MCF 10A (cell line): Measurements from ENCODE around the gene MOV10. TPM values are rescaled to one million over a fixed set of nuclear protein-coding genes. Genes with fewer than 3 reads are reported as not detected.

Experiments
- BruUV-seq: library from RNA; stranded (reverse); fragments of 400-500 nt; replicated peaks from 2 replicates; lab custom pipeline; 2021; lab: Mats Ljungman, UMichigan
- CTCF ChIA-PET: fragments of 300-600 bp; sonication (Branson Sonifier 250); formaldehyde crosslinking; extraction: SDS; loops from one replicate; lab custom pipeline; 2021; ENCODE audit warnings: antibody characterized with exemption, inconsistent platforms; lab: Yijun Ruan, JAX
- POLR2A ChIA-PET: fragments of 300-600, 350-650 bp; sonication (Branson Sonifier 250); formaldehyde crosslinking; extraction: SDS; loops from one replicate; lab custom pipeline; 2020; ENCODE audit warnings: antibody characterized with exemption, inconsistent platforms; lab: Yijun Ruan, JAX
- DNase-seq: peaks from one replicate; pipeline ENCODE4 v3.0.0-alpha.2; 2018; ENCODE audit not compliant: unreplicated experiment
- H3K27ac Mint-ChIP-seq: one replicate; pipeline ENCODE4 v1.8.0; 2022; ENCODE audit warnings: mild to moderate bottlenecking, low read depth, mixed read lengths; ENCODE audit not compliant: unreplicated experiment
- H3K27me3 Mint-ChIP-seq: one replicate; pipeline ENCODE4 v1.8.0; 2022; ENCODE audit warnings: mixed read lengths; ENCODE audit not compliant: insufficient read depth, unreplicated experiment
- H3K36me3 Mint-ChIP-seq: one replicate; pipeline ENCODE4 v1.8.0; 2022; ENCODE audit warnings: mild to moderate bottlenecking, moderate library complexity, mixed read lengths; ENCODE audit not compliant: insufficient read depth, unreplicated experiment
- H3K4me1 Mint-ChIP-seq: one replicate; pipeline ENCODE4 v1.8.0; 2022; ENCODE audit warnings: mixed read lengths; ENCODE audit not compliant: insufficient read depth, unreplicated experiment
- H3K4me3 Mint-ChIP-seq: one replicate; pipeline ENCODE4 v1.8.0; 2022; ENCODE audit warnings: mild to moderate bottlenecking, moderate library complexity, mixed read lengths; ENCODE audit not compliant: unreplicated experiment
- H3K9me3 Mint-ChIP-seq: one replicate; pipeline ENCODE4 v1.8.0; 2022; ENCODE audit warnings: mixed read lengths; ENCODE audit not compliant: unreplicated experiment
- intact Hi-C: fragments of 100-400 bp; cut with micrococcal nuclease; formaldehyde crosslinking; loops from 2 replicates; pipeline ENCODE4 v1.14.1; 2022
- total RNA-seq: library from RNA; stranded (reverse); gene quantifications from 2 replicates; pipeline ENCODE4 v1.2.3, GENCODE V29; 2022
- TF ChIP-seq, protein P1 (sequence below): fragments of 200-600 bp; IDR thresholded peaks from one replicate; pipeline ENCODE4 v1.8.0; 2022; ENCODE audit warnings: antibody characterized with exemption, mild to moderate bottlenecking; ENCODE audit not compliant: unreplicated experiment

MOV10 gene
- total RNA-seq, 1 experiment from 2014 or later, result 55.6 TPM

DNA sequence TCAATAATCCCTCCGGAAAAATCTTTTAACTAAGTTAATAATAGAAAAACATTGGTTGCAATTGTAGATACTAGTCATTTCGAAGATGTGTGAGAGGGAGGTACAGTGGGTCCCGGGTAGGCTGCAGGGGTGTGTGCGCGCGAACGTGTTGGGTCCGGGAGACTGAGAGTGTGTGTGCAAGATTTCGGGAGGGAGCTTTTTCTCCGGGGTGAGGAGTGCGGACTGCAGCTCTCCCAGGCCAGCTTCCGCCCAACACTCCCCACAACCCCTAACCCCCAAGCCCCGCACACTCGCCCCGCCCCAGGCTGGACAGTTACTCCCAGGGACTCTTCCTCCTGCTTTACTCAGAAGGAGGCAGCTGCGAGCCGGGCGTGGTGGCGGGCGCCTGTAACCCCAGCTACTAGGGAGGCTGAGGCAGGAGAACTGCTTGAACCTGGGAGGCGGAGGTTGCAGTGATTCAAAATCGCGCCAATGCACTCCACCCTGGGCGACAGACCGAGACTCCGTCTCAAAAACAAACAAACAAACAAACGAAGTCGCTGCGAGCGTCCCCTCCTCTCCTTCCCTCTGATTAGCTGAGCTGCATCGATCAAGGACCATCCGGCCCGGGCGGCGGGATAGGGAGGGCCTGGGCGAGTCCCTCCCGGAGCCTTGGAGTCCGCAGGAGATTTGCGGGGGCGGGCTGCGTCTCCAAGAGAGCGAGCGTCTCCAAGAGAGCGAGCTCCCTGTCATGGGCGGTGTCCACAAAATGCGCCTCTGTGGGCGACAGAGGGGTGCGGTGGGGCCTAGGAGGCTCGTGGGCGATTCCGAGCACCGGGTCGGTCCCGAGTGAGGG lies 68.9 kb downstream of the MOV10 start:
- no peak overlapping the region for H3K4me3 Mint-ChIP-seq
- DNase-seq, result no peak
- no peaks in the 10 kb centered on the region for H3K36me3 Mint-ChIP-seq
- no peaks in the 10 kb centered on the region for H3K9me3 Mint-ChIP-seq
- H3K27me3 Mint-ChIP-seq, result no peaks in the 10 kb centered on the region
- ChIA-PET CTCF (interaction anchor here (0.6 to 2.5 kb wide), 4 partner anchors 19 to 316 kb away, joined by 3 to 9 read pairs (median 3); no protein-coding TSS in a partner anchor), POLR2A (no interaction called here)
- H3K27ac Mint-ChIP-seq, result no peak overlapping the region
- TF ChIP-seq, protein P1, sequence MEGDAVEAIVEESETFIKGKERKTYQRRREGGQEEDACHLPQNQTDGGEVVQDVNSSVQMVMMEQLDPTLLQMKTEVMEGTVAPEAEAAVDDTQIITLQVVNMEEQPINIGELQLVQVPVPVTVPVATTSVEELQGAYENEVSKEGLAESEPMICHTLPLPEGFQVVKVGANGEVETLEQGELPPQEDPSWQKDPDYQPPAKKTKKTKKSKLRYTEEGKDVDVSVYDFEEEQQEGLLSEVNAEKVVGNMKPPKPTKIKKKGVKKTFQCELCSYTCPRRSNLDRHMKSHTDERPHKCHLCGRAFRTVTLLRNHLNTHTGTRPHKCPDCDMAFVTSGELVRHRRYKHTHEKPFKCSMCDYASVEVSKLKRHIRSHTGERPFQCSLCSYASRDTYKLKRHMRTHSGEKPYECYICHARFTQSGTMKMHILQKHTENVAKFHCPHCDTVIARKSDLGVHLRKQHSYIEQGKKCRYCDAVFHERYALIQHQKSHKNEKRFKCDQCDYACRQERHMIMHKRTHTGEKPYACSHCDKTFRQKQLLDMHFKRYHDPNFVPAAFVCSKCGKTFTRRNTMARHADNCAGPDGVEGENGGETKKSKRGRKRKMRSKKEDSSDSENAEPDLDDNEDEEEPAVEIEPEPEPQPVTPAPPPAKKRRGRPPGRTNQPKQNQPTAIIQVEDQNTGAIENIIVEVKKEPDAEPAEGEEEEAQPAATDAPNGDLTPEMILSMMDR, result no peak
- BruUV-seq, result no TSS peak
- no peaks in the 10 kb centered on the region for H3K4me1 Mint-ChIP-seq
- intact Hi-C loops, result no loop called here

DNA sequence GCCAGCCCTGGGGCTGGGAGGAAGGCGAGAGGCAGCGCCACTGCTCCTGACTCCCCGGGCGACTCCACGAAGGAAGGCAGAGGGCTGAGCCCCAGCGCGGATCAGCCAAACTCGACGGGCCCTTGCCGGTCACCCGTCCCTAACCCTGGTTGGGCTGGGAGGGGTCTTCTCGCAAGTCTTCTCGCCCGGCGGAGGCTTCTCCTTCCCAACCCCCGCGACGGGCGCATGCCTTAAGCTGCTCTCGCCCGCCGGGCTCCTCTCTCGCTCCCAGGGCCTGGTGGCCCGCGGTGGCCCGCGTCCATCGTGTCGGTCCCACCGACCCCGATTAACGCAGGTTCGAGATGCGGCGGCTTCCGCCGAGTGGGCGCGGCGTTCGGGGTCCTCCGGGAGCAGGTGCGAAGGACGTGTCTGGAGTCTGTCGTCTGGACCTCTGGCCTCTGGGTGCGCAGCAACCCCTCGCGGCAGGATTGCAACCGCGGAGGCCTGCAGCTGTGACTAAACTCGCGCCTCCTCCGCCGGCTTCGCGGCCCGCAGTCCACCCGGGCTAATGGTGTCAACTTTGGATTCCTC lies 69.6 kb downstream of the MOV10 start:
- Mint-ChIP-seq H3K36me3 (no peaks in the 10 kb centered on the region), H3K4me3 (no peak overlapping the region), H3K9me3 (no peaks in the 10 kb centered on the region), H3K4me1 (no peaks in the 10 kb centered on the region), H3K27ac (no peak overlapping the region), H3K27me3 (no peaks in the 10 kb centered on the region)
- DNase-seq, result no peak
- intact Hi-C loops, result no loop called here
- ChIA-PET CTCF (interaction anchor here (0.7 to 2.5 kb wide), 5 partner anchors 19 to 354 kb away, joined by 3 to 9 read pairs (median 5); no protein-coding TSS in a partner anchor), POLR2A (no interaction called here)
- TF ChIP-seq, protein P1, result no peak
- BruUV-seq, result no TSS peak

DNA sequence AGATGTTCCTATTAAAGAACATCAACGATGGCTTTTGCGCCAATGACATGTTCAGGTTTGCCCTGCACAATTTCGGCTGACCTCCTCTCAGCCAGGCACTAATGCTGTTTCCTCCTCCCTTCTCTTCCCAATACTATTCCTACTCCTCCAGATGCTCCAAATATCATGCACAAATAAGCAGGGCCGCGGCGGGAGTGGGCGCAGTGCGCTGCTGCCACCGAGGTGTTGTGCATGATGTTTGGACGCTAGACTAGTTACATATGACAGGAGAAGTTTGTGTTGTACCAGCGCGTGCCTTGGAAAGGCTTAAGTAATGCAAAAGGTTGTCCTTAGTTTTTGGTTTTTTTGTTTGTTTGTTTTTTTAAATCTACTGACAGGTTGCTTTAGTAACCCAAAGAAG lies 73.9 kb downstream of the MOV10 start:
- intact Hi-C loops, result no loop called here
- H3K4me3 Mint-ChIP-seq, result no peak overlapping the region
- no peaks in the 10 kb centered on the region for H3K4me1 Mint-ChIP-seq
- POLR2A ChIA-PET, result no interaction called here
- no peaks in the 10 kb centered on the region for H3K36me3 Mint-ChIP-seq
- no TSS peak for BruUV-seq
- no peak overlapping the region for H3K27ac Mint-ChIP-seq
- TF ChIP-seq, protein P1, result no peak
- no peak for DNase-seq
- CTCF ChIA-PET, result no interaction called here
- H3K27me3 Mint-ChIP-seq, result peaks cover 11% of the 10 kb centered on the region
- peaks cover 4% of the 10 kb centered on the region for H3K9me3 Mint-ChIP-seq

Other genes starting within 250 kb of the MOV10 start
- 0.75 and 1.7 TPM in 2 replicates for gene WNT2B, start 165.7 kb upstream of the MOV10 start, total RNA-seq
- gene ST7L, start 55.5 kb upstream of the MOV10 start, total RNA-seq, result 25.5 and 29.1 TPM in 2 replicates
- 150 and 174 TPM in 2 replicates for gene CAPZA1, start 54.8 kb upstream of the MOV10 start, total RNA-seq
- 253 and 294 TPM in 2 replicates for gene RHOC, start 32.5 kb downstream of the MOV10 start, total RNA-seq
- gene PPM1J, start 40.7 kb downstream of the MOV10 start, total RNA-seq, result 0.88 and 1.5 TPM in 2 replicates